K562 (cell line): ENCODE data around the gene MED29. TPM values are rescaled to one million over a fixed set of nuclear protein-coding genes. Genes with fewer than 3 reads are reported as not detected.
A peak's percentile ranks its signal among the peaks of the same experiment; 100 is the strongest.

Source experiments
- ERF ChIP-seq: fragments of 450-650 bp; formaldehyde crosslinking; IDR thresholded peaks from 2 replicates; pipeline ENCODE4 v1.4.0; 2020; ENCODE audit warnings: mild to moderate bottlenecking, mixed read lengths
- LARP7 ChIP-seq: fragments of 450-650 bp; IDR thresholded peaks from 2 replicates; pipeline ENCODE4 v1.6.1; 2016
- PHF21A ChIP-seq: fragments of 450-650 bp; IDR thresholded peaks from 2 replicates; pipeline ENCODE4 v1.6.1; 2017; ENCODE audit warnings: low read depth, borderline replicate concordance
- PHF8 ChIP-seq: fragments of 200-600 bp; sonication (generic); IDR thresholded peaks from 2 replicates; pipeline ENCODE4 v1.6.1; 2012; ENCODE audit warnings: mixed run types, mild to moderate bottlenecking, inconsistent platforms, low read length, moderate library complexity, borderline replicate concordance
- SMARCA5 ChIP-seq: fragments of 450-650 bp; IDR thresholded peaks from 2 replicates; pipeline ENCODE4 v1.6.1; 2016
- ZC3H11A ChIP-seq: IDR thresholded peaks from 2 replicates; pipeline ENCODE4 v1.6.1; 2012; ENCODE audit warnings: low read depth, low read length, improper control_type of control experiment
- ZNF57 ChIP-seq: fragments of 450-650 bp; formaldehyde crosslinking; IDR thresholded peaks from 2 replicates; pipeline ENCODE4 v1.4.0; 2020; ENCODE audit warnings: mild to moderate bottlenecking, moderate library complexity
- polyA plus RNA-seq, 8 experiments: library from polyadenylated mRNA; depleted of rRNA in 4 of 8; stranded (reverse) in 5 of 8; unstranded in 3 of 8; fragments of >200 nt; fragmentation: Nextera tagmentation in 2 of 8; fragmentation: Illumina TruSeq in 1 of 8; extraction: Ambion mirVana in 2 of 8; extraction: Trizol in 1 of 8; gene quantifications; 2 replicates each; pipeline versions ENCODE4 v1.2.1 to v1.2.3, GENCODE V29; 2011 to 2014; ENCODE audit warnings: inconsistent platforms in 1 of 8, missing spikeins in 1 of 8
- total RNA-seq, 7 experiments: library from RNA; depleted of rRNA in 6 of 7; stranded (reverse); fragments of >200 nt in 6 of 7; fragmentation: Illumina TruSeq in 2 of 7; extraction: Trizol in 2 of 7; gene quantifications; 2 replicates each; pipeline versions ENCODE4 v1.2.1 to v1.2.3, GENCODE V29; 2011 to 2021; ENCODE audit warnings: low replicate concordance in 1 of 7
- TF ChIP-seq, protein P1 (sequence below): fragments of 250-450 bp; sonication (Bioruptor Pico); IDR thresholded peaks from 2 replicates; pipeline ENCODE4 v1.4.0; 2020
- TF ChIP-seq, protein P2 (sequence below), 2 experiments: fragments of 450-650 bp; IDR thresholded peaks; 2 replicates each; pipeline ENCODE4 v1.6.1; 2016; ENCODE audit warnings: mild to moderate bottlenecking in 2 of 2, borderline replicate concordance in 1 of 2, low read depth in 1 of 2, moderate library complexity in 1 of 2
- TF ChIP-seq, protein P3 (sequence below): fragments of 450-650 bp; formaldehyde crosslinking; conservative IDR thresholded peaks from 2 replicates; pipeline ENCODE4 v1.4.0; 2022; ENCODE audit warnings: mild to moderate bottlenecking, missing genetic modification characterization
- TF ChIP-seq, protein P4 (sequence below): fragments of 250-450 bp; sonication (Bioruptor Pico); IDR thresholded peaks from 2 replicates; pipeline ENCODE4 v1.8.0; 2021; ENCODE audit warnings: moderate library complexity, mild to moderate bottlenecking, inconsistent platforms

MED29 gene
- total and polyA plus RNA-seq, 9 of the 15 experiments (the other 6 are each of a cell fraction or from before 2014, with no cell fraction given) = 1.8 to 22.6 (median 12.4) TPM

DNA sequence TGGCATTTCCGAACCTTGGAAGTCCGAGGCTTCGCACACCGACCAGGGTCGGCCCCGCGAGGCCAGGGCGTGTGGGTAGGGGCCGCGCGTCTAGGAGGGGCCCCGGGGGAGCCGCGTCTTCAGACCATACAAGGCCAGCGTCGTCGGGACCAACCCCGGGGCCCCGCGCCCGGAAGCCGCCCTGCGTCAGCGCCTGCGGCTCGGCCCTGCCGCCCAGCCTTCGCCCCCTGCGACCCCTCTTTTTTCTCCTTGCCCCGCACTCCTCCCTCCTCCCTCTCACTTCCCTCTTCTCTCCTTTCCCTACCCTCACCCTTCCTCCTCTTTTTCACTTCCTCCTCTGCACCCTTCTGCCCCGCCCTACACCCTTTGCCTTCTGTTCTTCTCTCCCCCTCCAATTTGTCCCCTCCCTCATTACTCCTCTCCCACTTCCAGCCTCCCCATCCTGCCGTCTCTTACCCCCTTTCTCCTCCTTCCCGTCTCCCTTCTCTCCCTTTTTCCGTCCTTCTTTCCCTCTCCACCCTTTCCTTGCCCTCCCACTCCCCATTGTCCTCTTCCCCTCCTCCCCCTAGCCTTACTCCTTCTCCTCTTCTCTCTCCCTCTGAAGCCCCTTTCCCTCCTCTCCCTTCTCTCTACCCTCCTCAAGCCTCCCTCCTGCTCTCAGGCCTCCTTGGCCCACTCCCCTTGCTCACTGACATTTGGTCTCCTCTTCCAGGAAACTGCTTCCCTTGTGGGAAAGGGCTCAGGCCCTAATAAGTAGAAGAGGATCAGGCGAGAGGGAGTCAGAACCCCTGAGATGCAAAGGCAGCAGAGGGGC, 19.0 kb downstream of the MED29 start (continued):
- TF ChIP-seq, protein P1, sequence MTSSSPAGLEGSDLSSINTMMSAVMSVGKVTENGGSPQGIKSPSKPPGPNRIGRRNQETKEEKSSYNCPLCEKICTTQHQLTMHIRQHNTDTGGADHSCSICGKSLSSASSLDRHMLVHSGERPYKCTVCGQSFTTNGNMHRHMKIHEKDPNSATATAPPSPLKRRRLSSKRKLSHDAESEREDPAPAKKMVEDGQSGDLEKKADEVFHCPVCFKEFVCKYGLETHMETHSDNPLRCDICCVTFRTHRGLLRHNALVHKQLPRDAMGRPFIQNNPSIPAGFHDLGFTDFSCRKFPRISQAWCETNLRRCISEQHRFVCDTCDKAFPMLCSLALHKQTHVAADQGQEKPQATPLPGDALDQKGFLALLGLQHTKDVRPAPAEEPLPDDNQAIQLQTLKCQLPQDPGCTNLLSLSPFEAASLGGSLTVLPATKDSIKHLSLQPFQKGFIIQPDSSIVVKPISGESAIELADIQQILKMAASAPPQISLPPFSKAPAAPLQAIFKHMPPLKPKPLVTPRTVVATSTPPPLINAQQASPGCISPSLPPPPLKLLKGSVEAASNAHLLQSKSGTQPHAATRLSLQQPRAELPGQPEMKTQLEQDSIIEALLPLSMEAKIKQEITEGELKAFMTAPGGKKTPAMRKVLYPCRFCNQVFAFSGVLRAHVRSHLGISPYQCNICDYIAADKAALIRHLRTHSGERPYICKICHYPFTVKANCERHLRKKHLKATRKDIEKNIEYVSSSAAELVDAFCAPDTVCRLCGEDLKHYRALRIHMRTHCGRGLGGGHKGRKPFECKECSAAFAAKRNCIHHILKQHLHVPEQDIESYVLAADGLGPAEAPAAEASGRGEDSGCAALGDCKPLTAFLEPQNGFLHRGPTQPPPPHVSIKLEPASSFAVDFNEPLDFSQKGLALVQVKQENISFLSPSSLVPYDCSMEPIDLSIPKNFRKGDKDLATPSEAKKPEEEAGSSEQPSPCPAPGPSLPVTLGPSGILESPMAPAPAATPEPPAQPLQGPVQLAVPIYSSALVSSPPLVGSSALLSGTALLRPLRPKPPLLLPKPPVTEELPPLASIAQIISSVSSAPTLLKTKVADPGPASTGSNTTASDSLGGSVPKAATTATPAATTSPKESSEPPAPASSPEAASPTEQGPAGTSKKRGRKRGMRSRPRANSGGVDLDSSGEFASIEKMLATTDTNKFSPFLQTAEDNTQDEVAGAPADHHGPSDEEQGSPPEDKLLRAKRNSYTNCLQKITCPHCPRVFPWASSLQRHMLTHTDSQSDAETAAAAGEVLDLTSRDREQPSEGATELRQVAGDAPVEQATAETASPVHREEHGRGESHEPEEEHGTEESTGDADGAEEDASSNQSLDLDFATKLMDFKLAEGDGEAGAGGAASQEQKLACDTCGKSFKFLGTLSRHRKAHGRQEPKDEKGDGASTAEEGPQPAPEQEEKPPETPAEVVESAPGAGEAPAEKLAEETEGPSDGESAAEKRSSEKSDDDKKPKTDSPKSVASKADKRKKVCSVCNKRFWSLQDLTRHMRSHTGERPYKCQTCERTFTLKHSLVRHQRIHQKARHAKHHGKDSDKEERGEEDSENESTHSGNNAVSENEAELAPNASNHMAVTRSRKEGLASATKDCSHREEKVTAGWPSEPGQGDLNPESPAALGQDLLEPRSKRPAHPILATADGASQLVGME (CRISPR knock-in tag) = 0 out of 2 replicates have a peak, but pooled peaks have one; percentile 41
- peak; percentile 81 for TF ChIP-seq ERF (CRISPR knock-in tag)
- TF ChIP-seq, protein P2, sequence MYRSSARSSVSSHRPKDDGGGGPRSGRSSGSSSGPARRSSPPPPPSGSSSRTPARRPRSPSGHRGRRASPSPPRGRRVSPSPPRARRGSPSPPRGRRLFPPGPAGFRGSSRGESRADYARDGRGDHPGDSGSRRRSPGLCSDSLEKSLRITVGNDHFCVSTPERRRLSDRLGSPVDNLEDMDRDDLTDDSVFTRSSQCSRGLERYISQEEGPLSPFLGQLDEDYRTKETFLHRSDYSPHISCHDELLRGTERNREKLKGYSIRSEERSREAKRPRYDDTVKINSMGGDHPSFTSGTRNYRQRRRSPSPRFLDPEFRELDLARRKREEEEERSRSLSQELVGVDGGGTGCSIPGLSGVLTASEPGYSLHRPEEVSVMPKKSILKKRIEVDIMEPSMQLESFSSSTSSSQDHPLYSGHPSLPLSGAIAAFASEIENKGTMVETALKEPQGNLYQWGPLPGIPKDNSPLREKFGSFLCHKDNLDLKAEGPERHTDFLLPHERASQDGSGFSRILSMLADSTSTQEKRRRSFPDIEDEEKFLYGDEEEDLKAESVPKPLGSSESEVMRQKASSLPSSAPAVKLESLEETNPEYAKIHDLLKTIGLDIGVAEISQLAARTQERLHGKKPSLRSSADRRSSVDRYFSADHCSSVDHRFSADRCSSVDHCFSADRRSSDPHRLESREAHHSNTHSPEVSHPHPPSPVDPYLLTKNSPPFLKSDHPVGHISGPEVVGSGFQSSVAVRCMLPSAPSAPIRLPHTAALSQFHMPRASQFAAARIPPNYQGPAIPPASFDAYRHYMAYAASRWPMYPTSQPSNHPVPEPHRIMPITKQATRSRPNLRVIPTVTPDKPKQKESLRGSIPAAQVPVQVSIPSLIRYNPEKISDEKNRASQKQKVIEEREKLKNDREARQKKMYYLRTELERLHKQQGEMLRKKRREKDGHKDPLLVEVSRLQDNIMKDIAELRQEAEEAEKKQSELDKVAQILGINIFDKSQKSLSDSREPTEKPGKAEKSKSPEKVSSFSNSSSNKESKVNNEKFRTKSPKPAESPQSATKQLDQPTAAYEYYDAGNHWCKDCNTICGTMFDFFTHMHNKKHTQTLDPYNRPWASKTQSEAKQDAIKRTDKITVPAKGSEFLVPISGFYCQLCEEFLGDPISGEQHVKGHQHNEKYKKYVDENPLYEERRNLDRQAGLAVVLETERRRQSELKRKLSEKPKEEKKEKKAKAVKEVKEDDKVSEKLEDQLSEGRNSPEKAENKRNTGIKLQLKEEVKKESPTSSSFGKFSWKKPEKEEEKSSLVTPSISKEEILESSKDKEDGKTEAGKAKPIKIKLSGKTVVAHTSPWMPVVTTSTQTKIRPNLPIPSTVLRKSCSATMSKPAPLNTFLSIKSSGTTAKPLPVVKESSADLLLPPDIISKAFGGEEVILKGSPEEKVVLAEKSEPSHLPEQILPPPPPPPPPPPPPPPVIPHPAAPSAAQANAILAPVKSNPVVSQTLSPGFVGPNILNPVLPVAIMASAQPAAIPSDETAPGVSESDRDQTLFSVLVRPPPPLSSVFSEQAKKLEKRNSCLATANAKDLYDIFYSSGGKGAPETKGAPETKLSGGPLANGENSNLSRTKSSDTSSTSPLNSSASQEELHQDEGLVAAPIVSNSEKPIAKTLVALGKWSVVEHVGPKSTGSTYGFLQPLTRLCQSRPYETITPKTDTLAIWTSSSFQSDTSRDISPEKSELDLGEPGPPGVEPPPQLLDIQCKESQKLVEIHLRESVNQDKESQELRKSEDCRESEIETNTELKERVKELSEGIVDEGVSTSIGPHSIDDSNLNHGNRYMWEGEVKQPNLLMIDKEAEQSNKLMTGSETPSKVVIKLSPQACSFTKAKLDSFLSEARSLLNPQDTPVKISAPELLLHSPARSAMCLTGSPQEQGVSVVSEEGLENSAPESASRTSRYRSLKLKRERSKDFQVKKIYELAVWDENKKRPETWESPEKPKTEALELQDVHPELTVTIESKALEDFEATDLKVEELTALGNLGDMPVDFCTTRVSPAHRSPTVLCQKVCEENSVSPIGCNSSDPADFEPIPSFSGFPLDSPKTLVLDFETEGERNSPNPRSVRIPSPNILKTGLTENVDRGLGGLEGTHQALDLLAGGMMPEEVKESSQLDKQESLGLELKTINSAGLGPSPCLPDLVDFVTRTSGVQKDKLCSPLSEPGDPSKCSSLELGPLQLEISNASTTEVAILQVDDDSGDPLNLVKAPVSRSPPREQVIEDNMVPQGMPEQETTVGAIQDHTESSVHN (IDR thresholded peaks at IDR 0.05; ENCODE audit: borderline replicate concordance in 1 of 2, low read depth in 1 of 2) = 0 out of 4 replicates have a peak, but pooled peaks of 1 of the 2 experiments have one; percentile 32
- peak; percentile 46; the same call in 1 of the 2 replicates for TF ChIP-seq PHF21A
- TF ChIP-seq ZC3H11A = no peak
- TF ChIP-seq, protein P3, sequence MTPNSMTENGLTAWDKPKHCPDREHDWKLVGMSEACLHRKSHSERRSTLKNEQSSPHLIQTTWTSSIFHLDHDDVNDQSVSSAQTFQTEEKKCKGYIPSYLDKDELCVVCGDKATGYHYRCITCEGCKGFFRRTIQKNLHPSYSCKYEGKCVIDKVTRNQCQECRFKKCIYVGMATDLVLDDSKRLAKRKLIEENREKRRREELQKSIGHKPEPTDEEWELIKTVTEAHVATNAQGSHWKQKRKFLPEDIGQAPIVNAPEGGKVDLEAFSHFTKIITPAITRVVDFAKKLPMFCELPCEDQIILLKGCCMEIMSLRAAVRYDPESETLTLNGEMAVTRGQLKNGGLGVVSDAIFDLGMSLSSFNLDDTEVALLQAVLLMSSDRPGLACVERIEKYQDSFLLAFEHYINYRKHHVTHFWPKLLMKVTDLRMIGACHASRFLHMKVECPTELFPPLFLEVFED (CRISPR knock-in tag) = peak; percentile 96
- TF ChIP-seq, protein P4, sequence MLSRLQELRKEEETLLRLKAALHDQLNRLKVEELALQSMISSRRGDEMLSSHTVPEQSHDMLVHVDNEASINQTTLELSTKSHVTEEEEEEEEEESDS (CRISPR knock-in tag) = no peak
- peak; percentile 44; the same call in 1 of the 2 replicates for TF ChIP-seq PHF8
- peak; percentile 80 for TF ChIP-seq SMARCA5
- peak; percentile 99 for TF ChIP-seq LARP7
- TF ChIP-seq ZNF57 (CRISPR knock-in tag) = no peak
